A673 (cell line): Measurements from ENCODE around the gene MOB3C.

Experiments used
- CTCF ChIP-seq: fragments of 300-800, 200-600 bp; sonication (generic); conservative IDR thresholded peaks from 2 replicates; pipeline ENCODE4 v1.5.1; 2017; ENCODE audit warnings: low read depth, mild to moderate bottlenecking, antibody characterized with exemption, low read length, moderate library complexity, mixed read lengths
- EZH2 ChIP-seq: fragments of 200-600 bp; sonication (generic); IDR thresholded peaks from 2 replicates; pipeline ENCODE4 v1.6.1; 2017; ENCODE audit warnings: borderline replicate concordance, low read depth, mild to moderate bottlenecking, mixed read lengths, antibody characterized with exemption, low read length; ENCODE audit not compliant: poor library complexity, severe bottlenecking

DNA sequence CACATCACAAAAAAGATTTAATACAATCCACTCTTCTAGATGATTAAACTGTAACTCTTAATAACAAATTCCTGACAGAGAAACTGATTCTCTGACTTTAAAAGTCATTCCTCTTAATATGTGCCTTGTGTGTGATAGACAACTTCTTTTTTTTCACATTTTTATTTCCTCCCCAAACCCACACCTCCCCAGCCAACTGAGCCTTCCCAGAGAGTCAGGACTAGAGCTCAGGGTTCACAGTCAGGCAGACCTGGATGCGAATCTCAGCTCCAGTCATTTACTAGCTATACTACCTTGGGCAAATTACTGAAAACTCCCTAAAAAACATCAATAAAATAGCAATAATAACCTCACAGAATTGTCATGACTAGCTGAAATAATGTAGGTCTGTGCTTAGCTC, 37.4 kb upstream of the MOB3C start:
- TF ChIP-seq CTCF = no peak
- TF ChIP-seq EZH2 = no peak
